Measurements from ENCODE around the gene OR1M1.

OR1M1 gene

DNA sequence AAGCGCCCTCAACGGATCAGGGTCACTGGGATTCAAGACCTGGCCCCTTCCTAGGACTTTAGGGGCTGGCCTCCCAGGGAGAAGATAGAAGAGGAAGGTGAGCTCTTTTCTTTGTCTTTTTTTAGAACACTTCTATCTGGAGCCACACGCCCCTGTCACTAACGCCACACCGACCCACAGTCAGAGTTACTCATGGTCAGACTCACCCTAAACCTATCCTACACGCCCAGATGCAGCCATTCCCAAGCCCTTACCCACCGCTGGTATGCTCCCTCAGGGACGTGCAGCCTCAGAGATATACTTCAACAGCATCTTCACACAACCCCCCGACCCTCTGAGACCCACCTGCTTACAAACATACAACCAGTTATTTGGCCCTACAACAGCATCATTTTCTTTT lies 46.7 kb upstream of the OR1M1 start:
- H3K4me3 ChIP-seq (ENCODE audit: insufficient read depth, low read length, poor library complexity, severe bottlenecking), result no peak overlapping the region
- H3K4me2 ChIP-seq (ENCODE audit: low read depth, low read length, poor library complexity, severe bottlenecking), result no peak overlapping the region
- H3F3A ChIP-seq (ENCODE audit: insufficient read depth), result no peaks in the 10 kb centered on the region
- H3K9ac ChIP-seq (ENCODE audit: low read length), result no peak overlapping the region
- TF ChIP-seq, protein P1, sequence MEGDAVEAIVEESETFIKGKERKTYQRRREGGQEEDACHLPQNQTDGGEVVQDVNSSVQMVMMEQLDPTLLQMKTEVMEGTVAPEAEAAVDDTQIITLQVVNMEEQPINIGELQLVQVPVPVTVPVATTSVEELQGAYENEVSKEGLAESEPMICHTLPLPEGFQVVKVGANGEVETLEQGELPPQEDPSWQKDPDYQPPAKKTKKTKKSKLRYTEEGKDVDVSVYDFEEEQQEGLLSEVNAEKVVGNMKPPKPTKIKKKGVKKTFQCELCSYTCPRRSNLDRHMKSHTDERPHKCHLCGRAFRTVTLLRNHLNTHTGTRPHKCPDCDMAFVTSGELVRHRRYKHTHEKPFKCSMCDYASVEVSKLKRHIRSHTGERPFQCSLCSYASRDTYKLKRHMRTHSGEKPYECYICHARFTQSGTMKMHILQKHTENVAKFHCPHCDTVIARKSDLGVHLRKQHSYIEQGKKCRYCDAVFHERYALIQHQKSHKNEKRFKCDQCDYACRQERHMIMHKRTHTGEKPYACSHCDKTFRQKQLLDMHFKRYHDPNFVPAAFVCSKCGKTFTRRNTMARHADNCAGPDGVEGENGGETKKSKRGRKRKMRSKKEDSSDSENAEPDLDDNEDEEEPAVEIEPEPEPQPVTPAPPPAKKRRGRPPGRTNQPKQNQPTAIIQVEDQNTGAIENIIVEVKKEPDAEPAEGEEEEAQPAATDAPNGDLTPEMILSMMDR (IDR thresholded peaks at IDR 0.05; ENCODE audit: insufficient read depth, low read length, poor library complexity, severe bottlenecking), result no peak
- no peak for TF ChIP-seq EZH2phosphoT487 (conservative IDR thresholded peaks at IDR 0.05; ENCODE audit: low read length)
- no peaks in the 10 kb centered on the region for H3K27me3 ChIP-seq (ENCODE audit: low read length)
- H3K79me2 ChIP-seq (ENCODE audit: insufficient read depth, low read length), result no peaks in the 10 kb centered on the region
- no peaks in the 10 kb centered on the region for H4K20me1 ChIP-seq (ENCODE audit: low read depth, low read length)
- no peak overlapping the region for H3K27ac ChIP-seq (ENCODE audit: low read depth, low read length)
- H2AFZ ChIP-seq (ENCODE audit: low read depth, low read length, severe bottlenecking), result no peak overlapping the region
- H3K9me3 ChIP-seq (ENCODE audit: insufficient read depth, low read length), result no peaks in the 10 kb centered on the region
- no peaks in the 10 kb centered on the region for H3K9me2 ChIP-seq (replicated peaks; ENCODE audit: insufficient read depth, low read length)
- no peaks in the 10 kb centered on the region for H3K36me3 ChIP-seq (ENCODE audit: low read length)

DNA sequence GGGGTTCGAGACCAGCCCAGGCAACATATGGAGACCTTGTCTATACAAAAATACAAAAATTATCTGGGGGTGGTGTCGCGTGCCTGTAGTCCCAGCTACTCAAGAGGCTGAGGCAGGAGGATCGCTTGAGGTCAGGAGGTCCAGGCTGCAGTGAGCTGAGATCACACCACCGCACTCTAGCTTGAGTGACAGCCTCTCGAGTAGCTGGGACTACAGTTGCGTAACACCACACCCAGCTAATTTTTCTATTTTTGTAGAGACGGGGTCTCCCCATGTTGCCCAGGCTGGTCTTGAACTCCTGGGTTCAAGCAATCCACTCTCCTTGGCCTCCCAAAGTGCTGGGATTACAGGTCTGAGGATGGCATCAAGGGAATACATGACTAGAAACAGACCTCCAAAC lies 45.8 kb upstream of the OR1M1 start:
- no peaks in the 10 kb centered on the region for H3F3A ChIP-seq (ENCODE audit: insufficient read depth)
- H3K4me2 ChIP-seq (ENCODE audit: low read depth, low read length, poor library complexity, severe bottlenecking), result no peak overlapping the region
- H3K9me2 ChIP-seq (replicated peaks; ENCODE audit: insufficient read depth, low read length), result no peaks in the 10 kb centered on the region
- H3K79me2 ChIP-seq (ENCODE audit: insufficient read depth, low read length), result no peaks in the 10 kb centered on the region
- H2AFZ ChIP-seq (ENCODE audit: low read depth, low read length, severe bottlenecking), result no peak overlapping the region
- no peak for TF ChIP-seq EZH2phosphoT487 (conservative IDR thresholded peaks at IDR 0.05; ENCODE audit: low read length)
- TF ChIP-seq, protein P1 (IDR thresholded peaks at IDR 0.05; ENCODE audit: insufficient read depth, low read length, poor library complexity, severe bottlenecking), result no peak
- no peak overlapping the region for H3K27ac ChIP-seq (ENCODE audit: low read depth, low read length)
- H3K4me3 ChIP-seq (ENCODE audit: insufficient read depth, low read length, poor library complexity, severe bottlenecking), result no peak overlapping the region
- H3K27me3 ChIP-seq (ENCODE audit: low read length), result no peaks in the 10 kb centered on the region
- H3K9me3 ChIP-seq (ENCODE audit: insufficient read depth, low read length), result no peaks in the 10 kb centered on the region
- H3K36me3 ChIP-seq (ENCODE audit: low read length), result no peaks in the 10 kb centered on the region
- H4K20me1 ChIP-seq (ENCODE audit: low read depth, low read length), result no peaks in the 10 kb centered on the region
- no peak overlapping the region for H3K9ac ChIP-seq (ENCODE audit: low read length)

DNA sequence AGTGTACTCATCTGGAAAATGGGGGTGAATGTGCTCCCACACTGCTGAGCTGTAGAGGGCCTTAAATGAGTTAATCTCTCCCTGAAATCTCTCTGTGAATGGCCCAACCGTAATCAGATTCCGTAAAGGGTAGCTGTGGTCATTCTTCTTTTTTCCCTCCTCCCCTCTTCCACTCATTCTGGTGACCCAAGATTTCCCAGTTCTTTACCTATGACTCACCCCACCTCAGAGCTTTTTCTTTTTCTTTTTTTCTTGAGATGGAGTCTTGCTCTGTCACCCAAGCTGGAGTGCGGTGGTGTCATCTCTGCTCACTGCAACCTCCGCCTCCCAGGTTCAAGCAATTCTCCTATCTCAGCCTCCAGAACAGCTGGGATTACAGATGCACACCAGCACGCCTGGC lies 43.3 kb upstream of the OR1M1 start:
- H3K4me2 ChIP-seq (ENCODE audit: low read depth, low read length, poor library complexity, severe bottlenecking), result no peak overlapping the region
- H3K9ac ChIP-seq (ENCODE audit: low read length), result no peak overlapping the region
- H3K27me3 ChIP-seq (ENCODE audit: low read length), result no peaks in the 10 kb centered on the region

More for the DNA sequence above, 43.3 kb upstream of the OR1M1 start:
- TF ChIP-seq, protein P1 (IDR thresholded peaks at IDR 0.05; ENCODE audit: insufficient read depth, low read length, poor library complexity, severe bottlenecking), result no peak
- no peak for TF ChIP-seq EZH2phosphoT487 (conservative IDR thresholded peaks at IDR 0.05; ENCODE audit: low read length)
- Histone ChIP-seq H3K9me2 (replicated peaks; ENCODE audit: insufficient read depth, low read length) (no peaks in the 10 kb centered on the region), H3K79me2 (ENCODE audit: insufficient read depth, low read length) (no peaks in the 10 kb centered on the region), H3K27ac (ENCODE audit: low read depth, low read length) (no peak overlapping the region), H2AFZ (ENCODE audit: low read depth, low read length, severe bottlenecking) (no peak overlapping the region), H3K36me3 (ENCODE audit: low read length) (no peaks in the 10 kb centered on the region), H3F3A (ENCODE audit: insufficient read depth) (no peaks in the 10 kb centered on the region), H4K20me1 (ENCODE audit: low read depth, low read length) (no peaks in the 10 kb centered on the region), H3K9me3 (ENCODE audit: insufficient read depth, low read length) (no peaks in the 10 kb centered on the region), H3K4me3 (ENCODE audit: insufficient read depth, low read length, poor library complexity, severe bottlenecking) (no peak overlapping the region)

Data from SU-DHL-6 (cell line).